T-cell (primary cell): ENCODE measurements around the gene NDP. TPM values are rescaled to one million over a fixed set of nuclear protein-coding genes. Genes with fewer than 3 reads are reported as not detected.
A peak's percentile ranks its signal among the peaks of the same experiment; 100 is the strongest.

Experiments used
- ATAC-seq, 4 experiments: fragments of 200-7000 bp in 3 of 4; fragments of 150-1000 bp in 1 of 4; cut with Tn5 transposase; replicated peaks in 1 of 4; 1 replicate in 3 of 4; 2 replicates in 1 of 4; pipeline ENCODE4 v1.10.0; 2021; ENCODE audit warnings: moderate library complexity in 3 of 4, mild to moderate bottlenecking in 2 of 4, moderate number of reproducible peaks in 1 of 4
- CTCF ChIA-PET, 2 donors: fragments of 300-600 bp; sonication (Branson Sonifier 250); formaldehyde crosslinking; loops; one replicate each; lab custom pipeline; 2022; ENCODE audit warnings: antibody characterized with exemption in 2 of 2; lab: Charles Lee
- POLR2A ChIA-PET, 2 donors: fragments of 300-600 bp; sonication (Branson Sonifier 250); formaldehyde crosslinking; loops; one replicate each; lab custom pipeline; 2022; ENCODE audit warnings: antibody characterized with exemption in 2 of 2; lab: Charles Lee
- DNase-seq, 35 experiments: peaks; one replicate each; pipeline versions ENCODE4 v3.0.0 to v3.0.0-alpha.2; 2013 to 2023
- H3K27ac ChIP-seq: one replicate; pipeline ENCODE4 v1.5.1; 2013; ENCODE audit warnings: low read length
- H3K27me3 ChIP-seq, 2 experiments: replicated peaks in 1 of 2; 1 replicate in 1 of 2; 2 replicates in 1 of 2; pipeline versions ENCODE4 v1.6.1 to v1.7.0; 2013; ENCODE audit warnings: low read length in 1 of 2, mixed read lengths in 1 of 2; ENCODE audit not compliant: control insufficient read depth in 2 of 2, insufficient read depth in 2 of 2; ENCODE audit errors: extremely low read depth in 1 of 2
- H3K36me3 ChIP-seq, 2 donors: 1 replicate in 1 of 2; 2 replicates in 1 of 2; pipeline versions ENCODE4 v1.6.1 to v1.7.0; 2013; ENCODE audit warnings: low read length in 1 of 2; ENCODE audit not compliant: control insufficient read depth in 2 of 2, insufficient read depth in 1 of 2; ENCODE audit errors: extremely low read depth in 1 of 2
- H3K4me1 ChIP-seq, 2 experiments: 1 replicate in 1 of 2; 2 replicates in 1 of 2; pipeline versions ENCODE4 v1.6.1 to v1.7.0; 2013; ENCODE audit warnings: low read length in 2 of 2, mixed read lengths in 1 of 2; ENCODE audit not compliant: insufficient read depth in 2 of 2, control insufficient read depth in 1 of 2; ENCODE audit errors: extremely low read depth in 1 of 2
- H3K4me3 ChIP-seq, 2 donors: 1 replicate in 1 of 2; 2 replicates in 1 of 2; pipeline versions ENCODE4 v1.5.1 to v1.7.0; 2013; ENCODE audit warnings: mild to moderate bottlenecking in 2 of 2, low read length in 1 of 2, moderate library complexity in 1 of 2; ENCODE audit not compliant: control insufficient read depth in 1 of 2; ENCODE audit errors: extremely low read depth in 1 of 2
- H3K9me3 ChIP-seq: 2 replicates; pipeline ENCODE4 v1.7.0; 2013
- H3K27ac Mint-ChIP-seq, 2 donors: one replicate each; pipeline ENCODE4 v1.8.0; 2020 to 2021; ENCODE audit warnings: mild to moderate bottlenecking in 2 of 2, mixed read lengths in 2 of 2
- H3K27me3 Mint-ChIP-seq, 2 donors: one replicate each; pipeline ENCODE4 v1.8.0; 2021 to 2022; ENCODE audit warnings: mixed read lengths in 2 of 2
- H3K36me3 Mint-ChIP-seq: one replicate; pipeline ENCODE4 v1.8.0; 2021; ENCODE audit warnings: mixed read lengths
- H3K4me1 Mint-ChIP-seq, 3 donors: one replicate each; pipeline ENCODE4 v1.8.0; 2020 to 2022; ENCODE audit warnings: mixed read lengths in 3 of 3, mild to moderate bottlenecking in 1 of 3
- H3K4me3 Mint-ChIP-seq, 3 donors: one replicate each; pipeline ENCODE4 v1.8.0; 2020 to 2022; ENCODE audit warnings: mild to moderate bottlenecking in 3 of 3, mixed read lengths in 3 of 3, moderate library complexity in 3 of 3
- H3K9me3 Mint-ChIP-seq, 3 donors: one replicate each; pipeline ENCODE4 v1.8.0; 2020 to 2022; ENCODE audit warnings: mixed read lengths in 3 of 3
- WGBS: methylation state at CpG from one replicate; pipeline ENCODE4 v1.1.5; 2013; ENCODE audit warnings: missing lambda C conversion rate; ENCODE audit not compliant: insufficient coverage; 5-methylcytosine and 5-hydroxymethylcytosine counted together
- total RNA-seq, 35 experiments: library from RNA in 6 of 35; stranded (reverse) in 6 of 35; fragments of 120-200 nt in 1 of 35; gene quantifications; one replicate each; pipeline versions ENCODE4 v1.2.1 to v1.2.4 and lab custom pipeline; 2013 to 2026

NDP gene, protein sequence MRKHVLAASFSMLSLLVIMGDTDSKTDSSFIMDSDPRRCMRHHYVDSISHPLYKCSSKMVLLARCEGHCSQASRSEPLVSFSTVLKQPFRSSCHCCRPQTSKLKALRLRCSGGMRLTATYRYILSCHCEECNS
- total RNA-seq, result not detected
- not detected for total RNA-seq (2013)
- total RNA-seq (lab: John Stamatoyannopoulos, UW), result 0 to 0.15 (median 0) reads per million in 29 experiments

GRCh38 chrX:43973249-43974099 is at the start of gene NDP:
Gene NDP, minus strand, starts transcription at chrX:43973390. Its CDS starts 14,745 bp downstream, at chrX:43958645.
- Histone ChIP-seq H3K9me3 (no peaks in the 10 kb centered on the region), H3K27me3 (peaks cover 5 to 10% of the 10 kb centered on the region in 2 experiments), H3K27ac (no peak within 1 kb of the TSS), H3K36me3 (no peaks in the 10 kb centered on the region), H3K4me3 (peak within 1 kb of the TSS in 1 of 2 donors; percentile 25), H3K4me1 (peaks cover 0 to 11% of the 10 kb centered on the region in 2 experiments)
- ATAC-seq, result peak in 1 of 4 experiments; percentile 29
- H3K9me3 Mint-ChIP-seq, result no peaks in the 10 kb centered on the region
- peaks cover 22 to 42% of the 10 kb centered on the region in 2 donors for H3K27me3 Mint-ChIP-seq
- DNase-seq, result no peak
- peaks cover 10 to 14% (median 12%) of the 10 kb centered on the region in 3 donors for H3K4me1 Mint-ChIP-seq
- WGBS, result 29% methylated on average over 5 of the region's 28 CpGs
- H3K4me3 Mint-ChIP-seq, result peak within 1 kb of the TSS; percentile 56 to 67 (median 67)
- H3K36me3 Mint-ChIP-seq, result no peaks in the 10 kb centered on the region
- no peak within 1 kb of the TSS for H3K27ac Mint-ChIP-seq
- ChIA-PET CTCF (interaction anchor here in 1 of 2 donors (1.1 kb wide), 1 partner anchor 16 kb away, joined by 3 read pairs; no protein-coding TSS in a partner anchor), POLR2A (no interaction called here)

GRCh38 chrX:44022964-44023363 is 49.8 kb upstream of the NDP start:
- DNase-seq (no peak), ATAC-seq (no peak)
- POLR2A ChIA-PET, result no interaction called here
- Histone ChIP-seq H3K27ac (no peak overlapping the region), H3K9me3 (no peaks in the 10 kb centered on the region), H3K36me3 (no peaks in the 10 kb centered on the region), H3K27me3 (no peaks in the 10 kb centered on the region), H3K4me3 (no peak overlapping the region), H3K4me1 (no peaks in the 10 kb centered on the region)
- no peaks in the 10 kb centered on the region for H3K9me3 Mint-ChIP-seq
- peaks cover 0 to 4% (median 0%) of the 10 kb centered on the region in 3 donors for H3K4me1 Mint-ChIP-seq
- no peak overlapping the region for H3K27ac Mint-ChIP-seq
- no CpG with 5 or more reads among the region's 2 CpGs for WGBS
- no peak overlapping the region for H3K4me3 Mint-ChIP-seq
- peaks cover 0 to 19% of the 10 kb centered on the region in 2 donors for H3K27me3 Mint-ChIP-seq
- no peaks in the 10 kb centered on the region for H3K36me3 Mint-ChIP-seq
- CTCF ChIA-PET, result no interaction called here

GRCh38 chrX:44020693-44021092 is 47.5 kb upstream of the NDP start:
- Mint-ChIP-seq H3K36me3 (no peaks in the 10 kb centered on the region), H3K27me3 (peaks cover 0 to 14% of the 10 kb centered on the region in 2 donors), H3K9me3 (no peaks in the 10 kb centered on the region), H3K27ac (no peak overlapping the region), H3K4me3 (no peak overlapping the region), H3K4me1 (peaks cover 0 to 4% (median 0%) of the 10 kb centered on the region in 3 donors)
- ChIA-PET POLR2A (no interaction called here), CTCF (no interaction called here)
- Histone ChIP-seq H3K36me3 (no peaks in the 10 kb centered on the region), H3K4me1 (no peaks in the 10 kb centered on the region), H3K27me3 (no peaks in the 10 kb centered on the region), H3K4me3 (no peak overlapping the region), H3K27ac (no peak overlapping the region), H3K9me3 (no peaks in the 10 kb centered on the region)
- ATAC-seq (no peak), DNase-seq (no peak)
- no CpG with 5 or more reads among the region's 2 CpGs for WGBS

DNA sequence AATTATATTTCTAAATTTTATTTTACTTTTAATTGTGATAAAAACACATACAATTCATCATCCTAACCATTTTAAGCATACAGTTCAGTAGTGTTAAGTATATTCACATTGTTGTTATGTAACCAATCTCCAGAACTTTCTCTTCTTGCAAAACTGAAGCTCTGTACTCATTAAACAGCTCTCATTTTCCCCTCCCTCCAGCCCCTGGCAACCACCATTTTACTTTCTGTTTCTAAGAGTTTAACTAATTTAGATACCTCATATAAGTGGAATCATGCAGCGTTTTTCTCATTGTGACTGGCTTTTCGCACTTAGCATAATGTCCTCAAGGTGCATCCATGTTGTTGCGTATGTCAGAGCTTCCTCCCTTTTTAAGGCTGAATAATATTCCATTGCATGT is 46.7 kb upstream of the NDP start:
- WGBS, result no CpG with 5 or more reads among the region's 3 CpGs
- H3K4me1 ChIP-seq, result no peaks in the 10 kb centered on the region
- peaks cover 0 to 12% of the 10 kb centered on the region in 2 donors for H3K27me3 Mint-ChIP-seq
- H3K4me1 Mint-ChIP-seq, result peaks cover 0 to 2% (median 0%) of the 10 kb centered on the region in 3 donors
- ATAC-seq, result no peak
- H3K27ac Mint-ChIP-seq, result no peak overlapping the region
- no peak for DNase-seq
- no peaks in the 10 kb centered on the region for H3K36me3 Mint-ChIP-seq
- ChIA-PET CTCF (no interaction called here), POLR2A (interaction anchor here in 1 of 2 donors (0.6 kb wide), 1 partner anchor 853 kb away, joined by 3 read pairs; the partner anchor contains the start of gene KDM6A)
- no peak overlapping the region for H3K27ac ChIP-seq
- H3K36me3 ChIP-seq, result no peaks in the 10 kb centered on the region
- no peak overlapping the region for H3K4me3 Mint-ChIP-seq
- no peaks in the 10 kb centered on the region for H3K9me3 ChIP-seq
- no peaks in the 10 kb centered on the region for H3K9me3 Mint-ChIP-seq
- H3K4me3 ChIP-seq, result no peak overlapping the region
- no peaks in the 10 kb centered on the region for H3K27me3 ChIP-seq

DNA sequence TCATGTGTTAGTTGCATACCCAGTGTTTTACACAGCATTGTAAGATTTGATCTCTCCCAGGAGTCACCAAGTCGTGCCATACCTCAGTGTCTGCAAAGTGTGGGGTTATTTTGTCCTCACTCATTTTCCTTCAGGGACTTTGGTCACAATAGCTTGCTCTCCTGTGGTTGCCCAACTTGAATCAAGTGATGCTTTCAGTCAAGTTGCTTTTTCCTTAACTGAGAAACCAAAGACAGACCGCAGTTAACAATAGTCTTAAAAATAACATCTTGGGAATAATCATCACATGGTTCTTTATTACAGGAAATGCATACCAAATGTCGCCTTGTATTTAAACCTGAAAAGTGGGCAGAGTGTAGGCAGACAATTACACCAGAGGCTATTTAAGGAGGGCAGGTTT is 44.5 kb upstream of the NDP start:
- CTCF ChIA-PET, result no interaction called here
- POLR2A ChIA-PET, result no interaction called here
- ATAC-seq, result no peak

GRCh38 chrX:44016906-44017305 is 43.7 kb upstream of the NDP start:
- Histone ChIP-seq H3K4me3 (no peak overlapping the region), H3K27ac (no peak overlapping the region), H3K4me1 (peaks cover 0 to 5% of the 10 kb centered on the region in 2 experiments), H3K27me3 (no peaks in the 10 kb centered on the region), H3K9me3 (no peaks in the 10 kb centered on the region), H3K36me3 (no peaks in the 10 kb centered on the region)
- ATAC-seq, result no peak
- H3K27me3 Mint-ChIP-seq, result peaks cover 0 to 11% of the 10 kb centered on the region in 2 donors
- no peak overlapping the region for H3K27ac Mint-ChIP-seq
- ChIA-PET POLR2A (no interaction called here), CTCF (no interaction called here)
- no peak overlapping the region for H3K4me3 Mint-ChIP-seq
- WGBS, result 100% methylated on average over 1 of the region's 4 CpGs
- DNase-seq, result no peak
- H3K36me3 Mint-ChIP-seq, result no peaks in the 10 kb centered on the region
- H3K4me1 Mint-ChIP-seq, result peaks cover 0 to 12% (median 12%) of the 10 kb centered on the region in 3 donors
- no peaks in the 10 kb centered on the region for H3K9me3 Mint-ChIP-seq

More for the DNA sequence above, 44.5 kb upstream of the NDP start:
- no peak overlapping the region for H3K4me3 Mint-ChIP-seq
- no peak overlapping the region for H3K27ac Mint-ChIP-seq
- H3K4me1 Mint-ChIP-seq, result peaks cover 0 to 7% (median 6%) of the 10 kb centered on the region in 3 donors
- Histone ChIP-seq H3K4me1 (peaks cover 0 to 1% of the 10 kb centered on the region in 2 experiments), H3K27me3 (no peaks in the 10 kb centered on the region), H3K9me3 (no peaks in the 10 kb centered on the region), H3K4me3 (no peak overlapping the region), H3K27ac (no peak overlapping the region), H3K36me3 (no peaks in the 10 kb centered on the region)
- H3K36me3 Mint-ChIP-seq, result no peaks in the 10 kb centered on the region
- H3K27me3 Mint-ChIP-seq, result peaks cover 0 to 11% of the 10 kb centered on the region in 2 donors
- WGBS, result no CpG with 5 or more reads among the region's 3 CpGs
- DNase-seq, result no peak
- no peaks in the 10 kb centered on the region for H3K9me3 Mint-ChIP-seq
